T follicular helper cell (primary cell): ENCODE measurements around the gene STPG1.

Source experiments
- DNase-seq: peaks from one replicate; pipeline ENCODE4 v3.0.0-alpha.2; 2020; ENCODE audit warnings: low read depth

The STPG1 gene

GRCh38 chr1:24317956-24318614, 95.5 kb downstream of the STPG1 start:
- no peak for DNase-seq

GRCh38 chr1:24317081-24317480, 96.5 kb downstream of the STPG1 start:
- no peak for DNase-seq

- DNase-seq: no peak
These were observed 96.9 kb downstream of the STPG1 start for GRCh38 chr1:24316645-24317044.

GRCh38 chr1:24315391-24315790, 98.2 kb downstream of the STPG1 start:
- no peak for DNase-seq

GRCh38 chr1:24311741-24312140, 101.8 kb downstream of the STPG1 start:
- no peak for DNase-seq

- DNase-seq: no peak
These were observed 102.3 kb downstream of the STPG1 start for GRCh38 chr1:24311234-24311633.

GRCh38 chr1:24309762-24310485, 103.7 kb downstream of the STPG1 start:
- DNase-seq: no peak

- no peak for DNase-seq
These were observed 105.1 kb downstream of the STPG1 start for GRCh38 chr1:24308365-24309015.
